Suprapubic skin (tissue), 4 donors: ENCODE data around the gene LGALS4. TPM values are rescaled to one million over a fixed set of nuclear protein-coding genes. Genes with fewer than 3 reads are reported as not detected.

ENCODE experiments used
- DNase-seq, 2 donors: peaks; one replicate each; pipeline ENCODE4 v3.0.0-alpha.2; 2019; ENCODE audit warnings: low spot score in 2 of 2
- H3K27ac ChIP-seq: fragments of 200-600 bp; sonication (generic); one replicate; pipeline ENCODE4 v1.5.1; 2019
- H3K27me3 ChIP-seq: fragments of 200-600 bp; sonication (generic); one replicate; pipeline ENCODE4 v1.5.1; 2019
- H3K36me3 ChIP-seq: fragments of 200-600 bp; sonication (generic); one replicate; pipeline ENCODE4 v1.5.1; 2019
- H3K4me1 ChIP-seq: fragments of 200-600 bp; sonication (generic); one replicate; pipeline ENCODE4 v1.5.1; 2019
- H3K4me3 ChIP-seq: fragments of 200-600 bp; sonication (generic); one replicate; pipeline ENCODE4 v1.5.1; 2019; ENCODE audit warnings: mild to moderate bottlenecking
- H3K9me3 ChIP-seq: fragments of 200-600 bp; sonication (generic); one replicate; pipeline ENCODE4 v1.5.1; 2019
- EP300 ChIP-seq: sonication (generic); formaldehyde crosslinking; IDR thresholded peaks from one replicate; pipeline ENCODE4 v1.6.1; 2017; ENCODE audit warnings: antibody characterized with exemption
- POLR2A ChIP-seq, 2 donors: fragments of 450-650 bp; IDR thresholded peaks; one replicate each; pipeline ENCODE4 v1.6.1; 2017; ENCODE audit warnings: antibody characterized with exemption in 2 of 2, mild to moderate bottlenecking in 2 of 2, moderate library complexity in 2 of 2
- POLR2AphosphoS5 ChIP-seq, 3 donors: sonication (generic); formaldehyde crosslinking; IDR thresholded peaks; one replicate each; pipeline ENCODE4 v1.6.1; 2017; ENCODE audit warnings: antibody characterized with exemption in 3 of 3
- WGBS: methylation state at CpG from one replicate; pipeline ENCODE4 v1.1.5; 2018; 5-methylcytosine and 5-hydroxymethylcytosine counted together
- total RNA-seq, 4 donors: library from RNA; depleted of rRNA; stranded (reverse); fragments of >200 nt; gene quantifications; one replicate each; pipeline ENCODE4 v1.1.0, GENCODE V29; 2016
- TF ChIP-seq, protein P1 (sequence below), 2 donors: fragments of 200-600 bp in 1 of 2; fragments of 450-650 bp in 1 of 2; sonication (generic) in 1 of 2; IDR thresholded peaks; one replicate each; pipeline ENCODE4 v1.5.1; 2016 to 2019; ENCODE audit warnings: antibody characterized with exemption in 2 of 2, mild to moderate bottlenecking in 1 of 2, moderate library complexity in 1 of 2

Gene LGALS4
- total RNA-seq, 4 donors from 2014 or later, result 0.39 to 8.2 (median 1.6) TPM

DNA sequence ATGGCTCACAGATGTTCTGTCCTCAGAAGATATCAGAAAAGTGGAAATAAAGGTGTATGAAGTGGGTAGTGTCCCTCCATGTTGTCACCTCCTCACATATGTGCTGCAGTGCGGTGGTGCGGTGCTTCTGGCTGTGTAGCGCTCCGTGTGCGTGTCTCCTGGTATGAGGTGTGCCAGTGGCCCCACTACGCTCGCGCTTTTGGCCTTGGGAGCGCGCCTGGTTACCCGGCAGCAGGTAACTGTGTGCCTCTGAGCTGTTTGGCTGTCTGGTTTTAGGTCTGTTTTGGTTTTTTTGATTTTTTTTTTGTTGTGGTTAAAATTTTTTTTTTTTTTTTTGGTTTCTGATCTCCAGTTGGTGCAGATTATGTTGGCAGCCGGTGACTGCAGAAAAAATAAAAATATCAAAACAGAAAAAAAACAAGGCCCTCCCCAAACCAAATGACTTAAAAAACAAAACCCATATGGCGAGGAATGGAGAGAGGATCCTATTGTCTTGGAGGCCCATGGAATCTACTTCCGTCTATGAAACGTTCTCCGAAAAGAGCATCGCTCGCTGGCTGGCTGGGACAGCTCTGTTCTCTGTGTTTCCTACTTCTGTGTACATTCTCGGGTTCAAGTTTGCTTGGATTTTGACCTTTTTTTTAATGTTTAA is 29.2 kb upstream of the LGALS4 start:
- H3K27me3 ChIP-seq, result no peaks in the 10 kb centered on the region
- H3K9me3 ChIP-seq, result no peaks in the 10 kb centered on the region
- H3K36me3 ChIP-seq, result peaks cover 100% of the 10 kb centered on the region
- WGBS, result 84% methylated on average over 19 of the region's 19 CpGs
- H3K4me3 ChIP-seq, result no peak overlapping the region
- no peak for DNase-seq
- no peak overlapping the region for H3K27ac ChIP-seq
- TF ChIP-seq, protein P1, sequence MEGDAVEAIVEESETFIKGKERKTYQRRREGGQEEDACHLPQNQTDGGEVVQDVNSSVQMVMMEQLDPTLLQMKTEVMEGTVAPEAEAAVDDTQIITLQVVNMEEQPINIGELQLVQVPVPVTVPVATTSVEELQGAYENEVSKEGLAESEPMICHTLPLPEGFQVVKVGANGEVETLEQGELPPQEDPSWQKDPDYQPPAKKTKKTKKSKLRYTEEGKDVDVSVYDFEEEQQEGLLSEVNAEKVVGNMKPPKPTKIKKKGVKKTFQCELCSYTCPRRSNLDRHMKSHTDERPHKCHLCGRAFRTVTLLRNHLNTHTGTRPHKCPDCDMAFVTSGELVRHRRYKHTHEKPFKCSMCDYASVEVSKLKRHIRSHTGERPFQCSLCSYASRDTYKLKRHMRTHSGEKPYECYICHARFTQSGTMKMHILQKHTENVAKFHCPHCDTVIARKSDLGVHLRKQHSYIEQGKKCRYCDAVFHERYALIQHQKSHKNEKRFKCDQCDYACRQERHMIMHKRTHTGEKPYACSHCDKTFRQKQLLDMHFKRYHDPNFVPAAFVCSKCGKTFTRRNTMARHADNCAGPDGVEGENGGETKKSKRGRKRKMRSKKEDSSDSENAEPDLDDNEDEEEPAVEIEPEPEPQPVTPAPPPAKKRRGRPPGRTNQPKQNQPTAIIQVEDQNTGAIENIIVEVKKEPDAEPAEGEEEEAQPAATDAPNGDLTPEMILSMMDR (IDR thresholded peaks at IDR 0.05), result no peak
- TF ChIP-seq POLR2AphosphoS5 (IDR thresholded peaks at IDR 0.05), result no peak
- TF ChIP-seq EP300, result no peak
- no peak for TF ChIP-seq POLR2A (IDR thresholded peaks at IDR 0.05)
- H3K4me1 ChIP-seq, result peaks cover 69% of the 10 kb centered on the region

DNA sequence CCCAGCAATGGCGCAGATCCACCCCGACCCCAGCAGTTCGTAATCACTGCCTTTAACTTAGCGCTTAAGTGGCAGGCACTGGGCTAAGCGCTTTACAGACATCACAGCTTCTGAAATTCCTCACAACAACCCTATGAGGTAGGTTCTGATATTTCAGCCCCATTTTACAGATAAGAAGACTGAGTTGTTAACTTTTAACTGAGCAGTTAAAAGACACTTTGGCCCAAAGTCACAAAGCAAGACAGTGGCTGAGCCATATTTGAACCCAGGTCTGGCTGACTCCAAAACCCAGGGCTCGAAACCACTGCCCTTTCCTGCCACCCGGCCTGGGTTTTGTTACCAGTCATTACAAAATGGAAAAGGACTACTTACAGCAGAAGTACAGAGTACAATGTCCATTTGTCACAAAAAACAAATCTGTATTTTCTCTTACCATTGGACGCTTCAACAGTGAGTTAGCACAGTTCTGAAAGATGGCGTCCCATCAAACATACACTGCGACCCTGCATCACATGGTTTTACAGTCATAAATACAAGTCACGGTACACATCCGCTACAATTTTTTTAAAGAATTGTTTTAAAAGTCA is 28.5 kb upstream of the LGALS4 start:
- Histone ChIP-seq H3K36me3 (peaks cover 98% of the 10 kb centered on the region), H3K4me1 (peaks cover 68% of the 10 kb centered on the region), H3K9me3 (no peaks in the 10 kb centered on the region), H3K4me3 (no peak overlapping the region), H3K27me3 (no peaks in the 10 kb centered on the region), H3K27ac (no peak overlapping the region)
- TF ChIP-seq EP300, result no peak
- TF ChIP-seq POLR2A (IDR thresholded peaks at IDR 0.05), result no peak
- TF ChIP-seq POLR2AphosphoS5 (IDR thresholded peaks at IDR 0.05), result no peak
- TF ChIP-seq, protein P1 (IDR thresholded peaks at IDR 0.05), result no peak
- WGBS, result 85% methylated on average over 12 of the region's 12 CpGs
- DNase-seq, result no peak

DNA sequence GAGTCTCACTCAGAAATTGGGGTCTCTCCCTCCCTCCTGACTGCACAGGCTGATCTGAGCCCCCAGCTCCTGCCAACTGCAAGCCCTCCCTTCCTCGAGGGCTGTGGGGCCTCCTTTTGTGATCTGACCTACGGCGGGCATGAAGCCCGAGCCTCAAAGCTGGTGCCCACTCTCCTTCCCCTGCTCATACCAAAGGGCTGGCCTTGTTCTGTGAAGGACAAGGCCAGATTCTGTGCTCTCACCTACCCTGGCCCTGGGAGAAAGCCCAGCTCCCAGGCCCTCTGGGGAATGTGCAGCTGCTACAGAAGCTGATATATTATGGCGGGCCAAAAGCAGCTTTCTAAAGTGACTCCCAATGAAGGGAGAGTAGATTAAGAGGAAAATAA is 27.8 kb upstream of the LGALS4 start:
- WGBS, result 93% methylated on average over 1 of the region's 5 CpGs
- H3K27ac ChIP-seq, result peak overlapping the region; percentile 88
- no peak for DNase-seq
- no peaks in the 10 kb centered on the region for H3K27me3 ChIP-seq
- H3K4me1 ChIP-seq, result peaks cover 69% of the 10 kb centered on the region
- peaks cover 96% of the 10 kb centered on the region for H3K36me3 ChIP-seq
- no peaks in the 10 kb centered on the region for H3K9me3 ChIP-seq
- TF ChIP-seq, protein P1 (IDR thresholded peaks at IDR 0.05), result no peak
- TF ChIP-seq POLR2AphosphoS5 (IDR thresholded peaks at IDR 0.05) (no peak), EP300 (no peak), POLR2A (IDR thresholded peaks at IDR 0.05) (no peak)
- no peak overlapping the region for H3K4me3 ChIP-seq

- no peaks in the 10 kb centered on the region for H3K9me3 ChIP-seq
- H3K27me3 ChIP-seq, result no peaks in the 10 kb centered on the region
- WGBS, result 72% methylated on average over 27 of the region's 28 CpGs
- H3K4me3 ChIP-seq, result no peak overlapping the region
- no peak for TF ChIP-seq POLR2A (IDR thresholded peaks at IDR 0.05)
- TF ChIP-seq POLR2AphosphoS5 (IDR thresholded peaks at IDR 0.05), result no peak
- TF ChIP-seq, protein P1 (IDR thresholded peaks at IDR 0.05), result no peak
- no peak for TF ChIP-seq EP300
- peaks cover 90% of the 10 kb centered on the region for H3K36me3 ChIP-seq
- peak overlapping the region; percentile 88 for H3K27ac ChIP-seq
- no peak for DNase-seq
- peaks cover 69% of the 10 kb centered on the region for H3K4me1 ChIP-seq
These were observed 27.3 kb upstream of the LGALS4 start for GRCh38 chr19:38839816-38840582.
